Gastrocnemius medialis (tissue), 4 donors: Measurements from ENCODE around the gene FGR. TPM values are rescaled to one million over a fixed set of nuclear protein-coding genes. Genes with fewer than 3 reads are reported as not detected.

Experiments
- ATAC-seq, 2 donors: fragments of 150-250 bp; one replicate each; pipeline ENCODE4 v1.9.1; 2016
- DNase-seq, 2 donors: peaks; one replicate each; pipeline ENCODE4 v3.0.0-alpha.2; 2019
- H3K27ac ChIP-seq, 4 donors: fragments of 200-600 bp; sonication (generic); 1 replicate in 1 of 4; 2 replicates in 3 of 4; pipeline ENCODE4 v1.5.1; 2016 to 2018; ENCODE audit warnings: mild to moderate bottlenecking in 2 of 4, moderate library complexity in 1 of 4
- H3K27me3 ChIP-seq, 3 donors: fragments of 200-600 bp; sonication (generic) in 2 of 3; 1 replicate in 1 of 3; 2 replicates in 2 of 3; pipeline versions ENCODE4 v1.5.1 to v1.6.0; 2016 to 2019; ENCODE audit warnings: mild to moderate bottlenecking in 1 of 3, moderate library complexity in 1 of 3
- H3K36me3 ChIP-seq, 2 donors: fragments of 200-600 bp; sonication (generic) in 1 of 2; one replicate each; pipeline ENCODE4 v1.5.1; 2017 to 2018
- H3K4me1 ChIP-seq, 2 donors: fragments of 200-600 bp; sonication (generic) in 1 of 2; one replicate each; pipeline ENCODE4 v1.5.1; 2016 to 2017; ENCODE audit warnings: mild to moderate bottlenecking in 2 of 2
- H3K4me3 ChIP-seq, 4 donors: fragments of 200-600 bp; sonication (generic) in 3 of 4; 1 replicate in 1 of 4; 2 replicates in 3 of 4; pipeline ENCODE4 v1.5.1; 2016 to 2019; ENCODE audit warnings: mild to moderate bottlenecking in 2 of 4
- H3K9me3 ChIP-seq, 3 donors: fragments of 200-600 bp; sonication (generic) in 2 of 3; 1 replicate in 1 of 3; 2 replicates in 2 of 3; pipeline ENCODE4 v1.5.1; 2016 to 2019
- POLR2A ChIP-seq, 2 donors: fragments of 450-650 bp; IDR thresholded peaks; one replicate each; pipeline ENCODE4 v1.6.1; 2017; ENCODE audit warnings: antibody characterized with exemption in 2 of 2, mild to moderate bottlenecking in 2 of 2, moderate library complexity in 2 of 2
- in situ Hi-C, 4 donors: fragments of 200-750 bp; cut with MboI; loops; one replicate each; pipeline versions ENCODE4 v1.15.0 to v1.8.0; 2017; ENCODE audit warnings: low sequenced_read_pairs in 4 of 4
- intact Hi-C: fragments of 100-400 bp; cut with DNase I; formaldehyde crosslinking; loops from one replicate; pipeline ENCODE4 v1.15.1; 2023; ENCODE audit warnings: low total_unique reads
- total RNA-seq, 4 donors: library from RNA; depleted of rRNA; stranded (reverse); fragments of >200 nt; gene quantifications; one replicate each; pipeline versions ENCODE4 v1.1.0 to v1.2.3, GENCODE V29; 2016
- TF ChIP-seq, protein P1 (sequence below), 5 experiments: fragments of 450-650 bp in 3 of 5; fragments of 200-600 bp in 2 of 5; sonication (generic) in 2 of 5; IDR thresholded peaks in 4 of 5; conservative IDR thresholded peaks in 1 of 5; 1 replicate in 4 of 5; 2 replicates in 1 of 5; pipeline ENCODE4 v1.5.1; 2016 to 2019; ENCODE audit warnings: antibody characterized with exemption in 5 of 5, mild to moderate bottlenecking in 3 of 5, moderate library complexity in 3 of 5

FGR gene
- total RNA-seq, 4 donors from 2014 or later, result 1.3 to 5.8 (median 4.7) TPM

DNA sequence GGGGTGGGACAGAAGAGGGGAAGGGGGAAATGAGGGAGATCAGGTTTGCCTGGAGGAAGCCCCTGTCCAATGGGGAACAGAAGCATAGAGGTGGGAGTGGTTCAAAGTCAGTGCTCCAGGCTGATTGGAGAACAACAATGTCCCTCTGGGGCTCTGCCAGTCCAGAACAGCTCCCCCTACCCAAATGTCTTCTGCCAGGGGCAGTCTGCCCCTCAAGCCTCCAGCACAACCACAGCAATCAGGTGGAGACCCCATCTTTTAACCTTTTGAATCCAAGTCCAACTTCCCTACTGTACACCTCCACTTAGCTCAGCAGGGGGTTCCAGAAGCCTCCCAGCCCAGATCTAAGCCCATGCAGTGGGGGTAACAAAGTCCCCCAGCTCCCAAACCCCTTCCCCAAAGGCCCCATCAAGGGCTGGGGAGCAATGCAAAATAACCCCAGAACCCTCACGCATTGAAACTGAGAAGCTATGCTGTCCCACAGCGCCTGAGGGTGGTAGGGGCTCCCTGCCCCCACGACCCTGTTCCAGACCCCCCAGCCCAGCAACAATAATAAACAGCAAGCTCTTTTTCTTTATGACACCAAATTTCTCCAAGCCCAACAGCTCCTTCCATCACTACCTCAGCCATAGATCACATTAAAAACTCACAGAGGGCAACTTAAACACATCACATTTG lies 34.3 kb downstream of the FGR start:
- Histone ChIP-seq H3K4me1 (peaks cover 61 to 64% of the 10 kb centered on the region in 2 donors), H3K9me3 (no peaks in the 10 kb centered on the region), H3K27ac (peak overlapping the region; percentile 97 to 100 (median 100)), H3K27me3 (no peaks in the 10 kb centered on the region), H3K4me3 (peak overlapping the region in 2 of 4 donors; percentile 86 to 87), H3K36me3 (no peaks in the 10 kb centered on the region)
- TF ChIP-seq, protein P1, sequence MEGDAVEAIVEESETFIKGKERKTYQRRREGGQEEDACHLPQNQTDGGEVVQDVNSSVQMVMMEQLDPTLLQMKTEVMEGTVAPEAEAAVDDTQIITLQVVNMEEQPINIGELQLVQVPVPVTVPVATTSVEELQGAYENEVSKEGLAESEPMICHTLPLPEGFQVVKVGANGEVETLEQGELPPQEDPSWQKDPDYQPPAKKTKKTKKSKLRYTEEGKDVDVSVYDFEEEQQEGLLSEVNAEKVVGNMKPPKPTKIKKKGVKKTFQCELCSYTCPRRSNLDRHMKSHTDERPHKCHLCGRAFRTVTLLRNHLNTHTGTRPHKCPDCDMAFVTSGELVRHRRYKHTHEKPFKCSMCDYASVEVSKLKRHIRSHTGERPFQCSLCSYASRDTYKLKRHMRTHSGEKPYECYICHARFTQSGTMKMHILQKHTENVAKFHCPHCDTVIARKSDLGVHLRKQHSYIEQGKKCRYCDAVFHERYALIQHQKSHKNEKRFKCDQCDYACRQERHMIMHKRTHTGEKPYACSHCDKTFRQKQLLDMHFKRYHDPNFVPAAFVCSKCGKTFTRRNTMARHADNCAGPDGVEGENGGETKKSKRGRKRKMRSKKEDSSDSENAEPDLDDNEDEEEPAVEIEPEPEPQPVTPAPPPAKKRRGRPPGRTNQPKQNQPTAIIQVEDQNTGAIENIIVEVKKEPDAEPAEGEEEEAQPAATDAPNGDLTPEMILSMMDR (IDR thresholded peaks at IDR 0.05 in 4 of 5, conservative IDR thresholded peaks at IDR 0.05 in 1 of 5), result no peak
- no peak for TF ChIP-seq POLR2A (IDR thresholded peaks at IDR 0.05)
- DNase-seq, result no peak
- no peak for ATAC-seq
- in situ Hi-C loops (loop anchor here (10.0 kb wide), 3 partner anchors 46 to 206 kb away; partner anchors contain the start of gene GPR3 (in 2 of the 4)), intact Hi-C loops (loop anchor here (10.0 kb wide), 1 partner anchor 276 kb away; the partner anchor contains the start of gene TMEM222)

DNA sequence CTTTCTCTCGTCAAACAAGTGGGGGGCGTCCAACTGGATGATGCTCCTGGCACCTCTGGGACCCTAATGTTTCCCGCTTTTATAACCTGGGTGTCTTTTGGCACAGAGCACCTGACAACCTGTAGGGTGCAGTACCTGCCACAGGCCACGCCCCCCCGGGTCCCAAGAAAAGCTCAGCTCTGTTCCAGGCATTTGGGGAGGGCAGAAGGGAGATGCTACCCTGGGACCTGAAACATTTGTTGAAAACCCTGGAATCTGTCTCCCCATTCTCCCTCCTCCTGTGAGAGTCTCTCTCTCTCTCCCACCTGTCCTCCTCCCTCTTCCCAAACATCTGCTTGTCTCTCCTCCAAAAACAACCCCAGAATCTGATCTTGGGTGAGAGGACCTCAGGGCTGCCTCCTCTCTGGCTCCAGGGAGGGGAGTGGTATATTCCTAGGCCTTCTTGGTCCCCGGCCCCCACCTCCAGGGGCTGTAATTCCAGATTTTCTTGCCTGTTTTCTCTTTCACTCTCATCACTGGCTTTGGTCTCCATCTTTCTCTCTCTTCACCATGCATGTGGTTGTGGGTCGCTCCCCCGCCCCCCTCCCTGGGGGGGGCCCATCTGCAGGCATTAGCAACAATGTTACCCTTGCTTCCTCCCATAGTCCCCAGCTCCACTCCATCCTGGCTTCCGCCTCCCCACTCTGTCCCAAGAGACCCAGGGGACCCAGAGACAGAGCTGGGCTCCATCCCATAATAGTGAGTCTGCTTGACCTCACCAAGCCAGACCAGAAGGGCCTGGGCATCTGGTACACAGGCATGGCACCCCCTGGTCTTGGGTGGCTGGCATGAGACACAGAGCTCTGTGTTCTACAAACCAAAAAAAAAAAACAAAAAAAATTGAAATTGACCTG lies 35.1 kb downstream of the FGR start:
- Histone ChIP-seq H3K27ac (peak overlapping the region; percentile 97 to 100 (median 100)), H3K9me3 (no peaks in the 10 kb centered on the region), H3K4me1 (peaks cover 69 to 72% of the 10 kb centered on the region in 2 donors), H3K27me3 (no peaks in the 10 kb centered on the region), H3K36me3 (no peaks in the 10 kb centered on the region), H3K4me3 (peak overlapping the region in 2 of 4 donors; percentile 10 to 21)
- intact Hi-C loops, result loop anchor here (10.0 kb wide), 1 partner anchor 275 kb away; the partner anchor contains the start of gene TMEM222
- DNase-seq, result no peak
- in situ Hi-C loops, result loop anchor here (10.0 kb wide), 3 partner anchors 45 to 205 kb away; partner anchors contain the start of gene GPR3 (in 2 of the 4)
- no peak for ATAC-seq
- TF ChIP-seq POLR2A (IDR thresholded peaks at IDR 0.05), result no peak
- TF ChIP-seq, protein P1 (IDR thresholded peaks at IDR 0.05 in 4 of 5, conservative IDR thresholded peaks at IDR 0.05 in 1 of 5), result no peak

DNA sequence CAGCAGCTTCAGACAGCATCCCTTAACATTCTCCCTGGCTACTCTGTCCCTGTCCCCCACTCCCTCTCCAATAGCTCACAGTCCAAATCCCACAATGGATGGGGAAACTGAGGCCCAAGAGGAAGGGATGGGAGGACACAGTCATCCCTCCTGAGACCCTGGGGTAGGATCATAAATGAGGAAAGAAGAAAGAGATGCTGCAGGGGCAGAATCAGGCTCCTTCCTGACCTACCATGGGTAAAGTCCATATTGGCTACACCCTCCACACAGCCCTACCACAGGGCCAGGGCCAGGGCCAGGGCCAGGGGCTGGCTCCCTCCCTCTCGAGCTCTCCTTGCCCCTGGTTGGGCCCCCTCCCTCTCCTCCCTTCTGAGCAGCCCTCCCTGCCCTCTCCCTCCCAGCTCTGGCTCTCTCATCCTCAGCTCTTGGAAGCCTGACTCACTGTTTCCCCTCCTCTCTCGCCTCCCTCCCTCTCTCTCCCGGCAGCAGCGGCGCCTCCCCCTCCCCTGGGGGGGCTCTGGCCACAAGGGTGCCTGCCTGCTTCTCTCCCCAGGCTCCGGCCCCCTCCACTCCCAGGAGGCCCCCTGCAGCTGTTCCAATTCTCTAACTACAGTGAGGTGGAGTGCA lies 36.0 kb downstream of the FGR start:
- Histone ChIP-seq H3K36me3 (no peaks in the 10 kb centered on the region), H3K4me3 (peak overlapping the region in 2 of 4 donors; percentile 10 to 21), H3K27ac (peak overlapping the region; percentile 97 to 100 (median 100)), H3K4me1 (peaks cover 77 to 80% of the 10 kb centered on the region in 2 donors), H3K9me3 (no peaks in the 10 kb centered on the region), H3K27me3 (no peaks in the 10 kb centered on the region)
- DNase-seq (no peak), ATAC-seq (no peak)
- in situ Hi-C loops (no loop called here), intact Hi-C loops (no loop called here)
- TF ChIP-seq, protein P1 (IDR thresholded peaks at IDR 0.05 in 4 of 5, conservative IDR thresholded peaks at IDR 0.05 in 1 of 5), result no peak
- peak in 1 of 2 donors; percentile 36 for TF ChIP-seq POLR2A (IDR thresholded peaks at IDR 0.05)

DNA sequence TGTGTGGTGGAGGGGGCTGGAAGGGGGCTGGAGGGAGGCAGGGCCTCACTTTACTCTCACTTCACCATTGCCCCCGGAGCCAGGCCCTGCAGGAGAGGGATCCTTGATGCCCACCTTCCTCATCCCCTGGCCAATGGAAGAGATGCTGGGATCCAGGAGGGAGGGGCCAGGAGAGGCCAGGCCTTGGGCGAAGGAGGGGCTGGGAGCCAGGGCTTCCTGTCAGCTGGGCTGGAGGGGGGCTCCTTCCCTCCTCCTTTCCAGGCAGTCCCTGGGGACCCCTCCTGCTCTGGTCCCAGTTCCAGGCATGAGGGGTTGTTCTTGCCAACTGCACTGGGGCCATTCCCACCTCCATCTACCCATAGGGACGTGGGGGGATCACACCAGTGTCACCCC lies 36.7 kb downstream of the FGR start:
- intact Hi-C loops, result no loop called here
- Histone ChIP-seq H3K9me3 (no peaks in the 10 kb centered on the region), H3K4me3 (no peak overlapping the region), H3K4me1 (peaks cover 85 to 88% of the 10 kb centered on the region in 2 donors), H3K27me3 (no peaks in the 10 kb centered on the region), H3K27ac (peak overlapping the region; percentile 97 to 100 (median 100)), H3K36me3 (no peaks in the 10 kb centered on the region)
- TF ChIP-seq, protein P1 (IDR thresholded peaks at IDR 0.05 in 4 of 5, conservative IDR thresholded peaks at IDR 0.05 in 1 of 5), result no peak
- no peak for TF ChIP-seq POLR2A (IDR thresholded peaks at IDR 0.05)
- ATAC-seq, result no peak
- in situ Hi-C loops, result no loop called here
- no peak for DNase-seq
